MG63 (cell line): ENCODE data around the gene TDRD15. TPM values are rescaled to one million over a fixed set of nuclear protein-coding genes. Genes with fewer than 3 reads are reported as not detected.
"Not testable (repeated sequence)": the region's sequence is repeated elsewhere in the genome, so short reads cannot be mapped to it uniquely, and the experiment has no call there.

Experiments
- DNase-seq: peaks from one replicate; pipeline ENCODE4 v3.0.0-alpha.2; 2020
- H3K27me3 ChIP-seq: fragments of 250-450 bp; sonication (Bioruptor Pico); 2 replicates; pipeline ENCODE4 v1.5.1; 2020; ENCODE audit warnings: mild to moderate bottlenecking, moderate library complexity
- H3K36me3 ChIP-seq: fragments of 250-450 bp; sonication (Bioruptor Pico); 2 replicates; pipeline ENCODE4 v1.5.1; 2020; ENCODE audit warnings: mild to moderate bottlenecking, moderate library complexity
- H3K4me3 ChIP-seq: fragments of 250-450 bp; sonication (Bioruptor Pico); 2 replicates; pipeline ENCODE4 v1.5.1; 2020; ENCODE audit warnings: mild to moderate bottlenecking, moderate library complexity
- H3K9me3 ChIP-seq: fragments of 250-450 bp; sonication (Bioruptor Pico); 2 replicates; pipeline ENCODE4 v1.5.1; 2020; ENCODE audit warnings: mild to moderate bottlenecking, moderate library complexity
- total RNA-seq: library from RNA; depleted of rRNA; stranded (reverse); fragments of >200 nt; shearing (Covaris generic); gene quantifications from 2 replicates; pipeline ENCODE4 v1.2.3, GENCODE V29; 2014; ENCODE audit warnings: low replicate concordance

Gene TDRD15
- total RNA-seq, 1 experiment from 2014 or later: not detected

- Histone ChIP-seq H3K27me3 (no peaks in the 10 kb centered on the region), H3K4me3 (no peak overlapping the region)
These were observed 6.1 kb upstream of the TDRD15 start for GRCh38 chr2:21117688-21118087.

GRCh38 chr2:21118302-21118920 lies 5.4 kb upstream of the TDRD15 start:
- peak; percentile 13 for DNase-seq
- no peaks in the 10 kb centered on the region for H3K27me3 ChIP-seq
- no peak overlapping the region for H3K4me3 ChIP-seq
- no peaks in the 10 kb centered on the region for H3K36me3 ChIP-seq
- no peaks in the 10 kb centered on the region for H3K9me3 ChIP-seq

More at GRCh38 chr2:21117688-21118087, 6.1 kb upstream of the TDRD15 start:
- no peak for DNase-seq
- no peaks in the 10 kb centered on the region for H3K9me3 ChIP-seq
- no peaks in the 10 kb centered on the region for H3K36me3 ChIP-seq

DNA sequence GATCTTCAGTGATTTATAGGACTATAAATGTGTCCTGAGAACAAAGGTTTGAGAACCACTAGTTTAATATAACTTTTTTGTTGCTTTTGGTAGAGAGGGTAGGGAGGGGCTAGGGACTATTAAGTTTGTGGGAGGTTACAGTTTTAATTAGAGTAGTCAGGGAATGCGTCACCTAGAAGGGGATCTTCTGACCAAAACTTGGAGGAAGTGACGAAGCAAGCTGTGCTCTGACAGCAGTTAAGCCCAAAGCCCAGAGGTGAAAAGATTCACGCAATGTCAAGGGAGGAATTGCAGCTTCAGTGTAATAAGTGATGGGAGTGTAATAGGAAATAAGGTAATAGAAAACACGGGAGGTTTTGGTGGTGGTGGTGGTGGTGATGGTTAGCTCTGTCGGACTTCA lies 8.1 kb downstream of the TDRD15 start:
- Histone ChIP-seq H3K4me3 (no peak overlapping the region), H3K9me3 (no peaks in the 10 kb centered on the region), H3K27me3 (peaks cover 5% of the 10 kb centered on the region; the same call in 1 of the 2 replicates), H3K36me3 (no peaks in the 10 kb centered on the region)
- no peak for DNase-seq

GRCh38 chr2:21135585-21135984 lies 11.8 kb downstream of the TDRD15 start:
- no peaks in the 10 kb centered on the region for H3K9me3 ChIP-seq
- H3K36me3 ChIP-seq: no peaks in the 10 kb centered on the region
- no peak overlapping the region for H3K4me3 ChIP-seq
- H3K27me3 ChIP-seq: peaks cover 2% of the 10 kb centered on the region; the same call in 1 of the 2 replicates
- DNase-seq: no peak

DNA sequence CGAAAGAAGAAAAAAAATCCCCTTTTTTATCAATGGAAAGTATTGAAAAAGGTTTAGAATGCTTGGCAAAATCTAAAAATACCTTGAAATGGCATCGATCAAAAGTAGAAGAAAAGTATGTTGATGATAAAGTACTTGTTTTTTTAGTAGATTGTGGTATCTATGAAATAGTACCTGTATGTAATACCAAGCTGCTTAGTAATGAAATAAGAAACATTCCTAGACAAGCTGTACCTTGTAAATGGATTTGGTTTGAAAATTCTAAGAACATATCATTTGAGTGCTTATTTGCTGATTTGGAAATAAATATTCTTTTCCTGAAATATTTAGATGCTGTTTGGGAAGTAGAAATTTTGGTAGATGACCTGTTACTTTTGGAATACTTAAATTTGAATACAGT lies 18.4 kb downstream of the TDRD15 start:
- no peak overlapping the region for H3K4me3 ChIP-seq
- no peak for DNase-seq
- H3K36me3 ChIP-seq: no peaks in the 10 kb centered on the region
- no peaks in the 10 kb centered on the region; the same call in 1 of the 2 replicates for H3K27me3 ChIP-seq
- no peaks in the 10 kb centered on the region for H3K9me3 ChIP-seq

DNA sequence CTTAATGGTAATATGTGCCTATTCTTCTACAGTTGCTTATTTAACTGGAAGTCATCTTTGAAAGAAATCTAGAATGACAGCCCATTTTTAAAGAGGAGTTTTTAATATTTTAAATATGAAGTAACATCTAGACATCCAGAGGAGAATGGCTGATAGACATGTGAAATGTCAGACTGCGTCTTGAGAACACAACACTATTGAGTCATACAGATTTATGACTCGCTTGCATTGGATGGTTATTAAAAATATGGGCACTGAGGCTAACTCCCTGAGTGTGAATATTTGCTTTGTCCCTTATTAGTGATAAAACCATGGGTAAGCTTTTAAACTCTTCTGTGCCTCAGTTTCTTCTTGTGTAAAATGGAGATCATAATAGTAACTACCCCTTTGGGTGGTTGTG lies 22.9 kb downstream of the TDRD15 start:
- peaks cover 5% of the 10 kb centered on the region; the same call in 1 of the 2 replicates for H3K27me3 ChIP-seq
- no peak for DNase-seq
- no peaks in the 10 kb centered on the region for H3K36me3 ChIP-seq
- H3K4me3 ChIP-seq: no peak overlapping the region
- no peaks in the 10 kb centered on the region for H3K9me3 ChIP-seq

DNA sequence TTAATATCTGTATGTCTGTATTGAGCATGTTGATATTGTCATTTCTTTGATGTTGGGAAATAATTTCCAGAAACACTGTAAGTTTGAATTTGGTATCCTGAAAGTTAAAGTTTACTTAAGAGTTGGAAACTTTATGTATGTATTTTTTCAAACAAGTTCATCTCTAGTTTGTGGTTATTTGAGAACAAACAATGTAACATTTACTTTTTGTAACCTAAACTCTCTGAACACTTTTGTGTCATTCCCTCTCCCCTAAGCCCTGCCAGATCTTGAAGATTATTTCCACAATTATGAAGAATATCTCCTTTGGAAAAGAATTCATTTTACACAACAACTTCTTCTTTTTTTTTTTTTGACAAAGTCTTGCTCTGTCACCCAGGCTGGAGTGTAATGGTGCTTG lies 24.9 kb downstream of the TDRD15 start:
- Histone ChIP-seq H3K9me3 (no peaks in the 10 kb centered on the region), H3K4me3 (no peak overlapping the region), H3K27me3 (peaks cover 5% of the 10 kb centered on the region; the same call in 1 of the 2 replicates), H3K36me3 (no peaks in the 10 kb centered on the region)
- no peak for DNase-seq

DNA sequence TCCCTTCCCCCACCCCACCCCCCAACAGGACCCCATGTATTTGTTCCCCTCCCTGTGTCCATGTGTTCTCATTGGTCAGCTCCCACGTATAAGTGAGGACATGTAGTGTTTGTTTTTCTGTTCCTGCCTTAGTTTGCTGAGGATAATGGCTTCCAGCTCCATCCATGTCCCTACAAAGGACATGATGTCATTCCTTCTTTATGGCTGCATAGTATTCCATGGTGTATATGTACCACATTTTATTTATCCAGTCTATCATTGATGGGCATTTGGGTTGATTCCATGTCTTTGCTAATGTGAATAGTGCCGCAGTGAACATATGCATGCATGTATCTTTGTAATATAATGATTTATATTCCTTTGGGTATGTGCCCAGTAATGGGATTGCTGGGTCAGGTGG lies 27.5 kb downstream of the TDRD15 start:
- not testable (repeated sequence) for H3K27me3 ChIP-seq, H3K36me3 ChIP-seq, DNase-seq, H3K4me3 ChIP-seq, H3K9me3 ChIP-seq

DNA sequence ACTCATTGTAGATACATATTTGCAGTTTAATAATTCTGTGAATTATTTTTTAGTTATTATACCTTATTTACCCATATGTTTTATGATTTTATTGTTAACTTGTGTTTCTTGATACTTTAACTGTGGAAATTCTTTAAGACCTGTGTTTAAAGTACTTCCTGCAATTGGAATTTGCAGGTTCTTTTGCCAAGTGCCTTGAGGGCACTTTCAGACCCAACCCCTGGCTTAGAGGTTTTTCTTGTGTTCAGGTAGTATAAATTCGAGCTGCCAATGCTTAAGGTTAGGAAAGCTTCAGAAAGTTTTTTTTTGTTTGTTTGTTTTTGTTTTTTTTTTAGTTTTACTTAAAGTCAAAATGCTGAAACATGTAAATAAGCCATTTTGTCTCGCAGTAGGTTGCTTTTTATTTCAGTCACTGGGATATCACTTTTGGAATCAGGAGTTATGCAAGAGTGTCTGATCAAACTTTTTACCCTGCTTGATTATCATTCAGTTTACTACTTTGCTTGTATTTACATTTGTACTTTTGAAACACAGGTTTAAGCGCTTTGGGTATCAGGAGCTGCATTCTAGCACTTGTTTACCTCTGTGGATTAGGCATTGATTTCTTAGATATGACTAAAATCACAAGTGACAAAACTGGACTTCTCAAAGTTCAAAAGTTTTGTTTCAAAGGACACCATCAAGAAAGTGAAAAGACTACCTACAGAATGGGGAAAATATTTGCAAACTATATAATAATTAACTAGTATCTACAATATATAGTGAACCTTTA lies 31.8 kb downstream of the TDRD15 start:
- Histone ChIP-seq H3K36me3 (no peaks in the 10 kb centered on the region), H3K4me3 (no peak overlapping the region), H3K9me3 (no peaks in the 10 kb centered on the region), H3K27me3 (no peaks in the 10 kb centered on the region; the same call in 1 of the 2 replicates)
- DNase-seq: no peak

DNA sequence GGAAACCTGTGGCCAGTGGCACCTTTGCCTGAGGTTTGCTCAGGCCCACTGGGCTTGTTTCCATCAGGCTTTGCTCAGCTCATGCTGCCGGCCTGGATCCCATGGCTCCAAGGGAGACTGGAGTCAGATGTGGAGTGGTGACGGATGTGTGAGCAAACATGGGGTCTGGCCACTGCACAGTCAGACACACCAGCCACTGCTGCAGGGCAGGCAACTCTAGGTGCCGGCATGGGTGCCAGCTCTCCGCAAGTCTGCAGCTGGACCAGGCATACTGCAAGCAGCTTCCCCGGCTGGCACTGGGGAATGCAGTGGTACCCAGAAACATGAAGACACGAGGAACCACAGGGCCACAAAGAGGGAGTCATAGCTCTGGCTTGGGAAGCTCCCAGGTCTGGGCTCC lies 37.4 kb downstream of the TDRD15 start:
- DNase-seq: no peak
- H3K4me3 ChIP-seq: no peak overlapping the region
- no peaks in the 10 kb centered on the region for H3K36me3 ChIP-seq
- no peaks in the 10 kb centered on the region for H3K9me3 ChIP-seq
- H3K27me3 ChIP-seq: no peaks in the 10 kb centered on the region; the same call in 1 of the 2 replicates

- Histone ChIP-seq H3K36me3 (no peaks in the 10 kb centered on the region), H3K27me3 (no peaks in the 10 kb centered on the region; the same call in 1 of the 2 replicates)
These were observed 38.3 kb downstream of the TDRD15 start for GRCh38 chr2:21161832-21162614.

DNA sequence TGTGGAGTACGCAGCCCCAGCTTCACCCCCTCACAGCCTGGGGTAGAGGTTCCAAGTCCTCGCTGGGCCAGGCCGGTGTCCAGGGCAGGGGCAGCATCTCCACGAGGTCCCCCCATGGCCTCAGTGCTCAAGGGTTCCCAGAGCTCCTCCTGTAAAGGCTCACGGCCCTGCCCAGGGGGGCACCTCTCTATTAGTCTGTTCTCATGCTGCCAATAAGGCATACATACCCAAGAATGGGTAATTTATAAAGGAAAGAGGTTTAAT lies 38.8 kb downstream of the TDRD15 start:
- Histone ChIP-seq H3K4me3 (no peak overlapping the region), H3K36me3 (no peaks in the 10 kb centered on the region), H3K27me3 (no peaks in the 10 kb centered on the region; the same call in 1 of the 2 replicates), H3K9me3 (no peaks in the 10 kb centered on the region)
- DNase-seq: no peak

More at GRCh38 chr2:21161832-21162614, 38.3 kb downstream of the TDRD15 start:
- Histone ChIP-seq H3K9me3 (no peaks in the 10 kb centered on the region), H3K4me3 (no peak overlapping the region)
- no peak for DNase-seq

DNA sequence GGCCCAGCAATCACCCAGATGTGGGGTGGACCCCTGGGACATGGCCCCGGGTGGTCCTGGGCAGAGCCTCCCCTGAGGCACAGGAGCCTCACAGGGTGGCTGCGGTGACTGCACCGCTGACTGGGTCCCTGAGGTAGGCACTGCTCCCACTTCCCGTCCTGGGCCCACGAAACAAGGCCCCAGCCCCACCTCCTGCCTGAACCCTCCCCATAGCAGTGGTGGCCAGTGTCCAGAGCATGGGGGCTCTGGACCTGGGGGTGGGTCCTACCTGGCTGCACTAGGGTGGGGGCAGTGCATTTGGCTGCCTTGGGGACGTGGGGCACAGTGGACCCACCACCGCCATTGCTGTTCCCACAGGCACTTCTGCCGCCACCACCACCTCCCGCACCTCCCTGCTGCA lies 39.4 kb downstream of the TDRD15 start:
- no peaks in the 10 kb centered on the region for H3K9me3 ChIP-seq
- H3K36me3 ChIP-seq: no peaks in the 10 kb centered on the region
- no peak overlapping the region for H3K4me3 ChIP-seq
- H3K27me3 ChIP-seq: no peaks in the 10 kb centered on the region; the same call in 1 of the 2 replicates
- DNase-seq: no peak

- Histone ChIP-seq H3K4me3 (no peak overlapping the region), H3K9me3 (no peaks in the 10 kb centered on the region), H3K27me3 (no peaks in the 10 kb centered on the region; the same call in 1 of the 2 replicates), H3K36me3 (no peaks in the 10 kb centered on the region)
- DNase-seq: no peak
These were observed 41.6 kb downstream of the TDRD15 start for GRCh38 chr2:21165350-21165749.

DNA sequence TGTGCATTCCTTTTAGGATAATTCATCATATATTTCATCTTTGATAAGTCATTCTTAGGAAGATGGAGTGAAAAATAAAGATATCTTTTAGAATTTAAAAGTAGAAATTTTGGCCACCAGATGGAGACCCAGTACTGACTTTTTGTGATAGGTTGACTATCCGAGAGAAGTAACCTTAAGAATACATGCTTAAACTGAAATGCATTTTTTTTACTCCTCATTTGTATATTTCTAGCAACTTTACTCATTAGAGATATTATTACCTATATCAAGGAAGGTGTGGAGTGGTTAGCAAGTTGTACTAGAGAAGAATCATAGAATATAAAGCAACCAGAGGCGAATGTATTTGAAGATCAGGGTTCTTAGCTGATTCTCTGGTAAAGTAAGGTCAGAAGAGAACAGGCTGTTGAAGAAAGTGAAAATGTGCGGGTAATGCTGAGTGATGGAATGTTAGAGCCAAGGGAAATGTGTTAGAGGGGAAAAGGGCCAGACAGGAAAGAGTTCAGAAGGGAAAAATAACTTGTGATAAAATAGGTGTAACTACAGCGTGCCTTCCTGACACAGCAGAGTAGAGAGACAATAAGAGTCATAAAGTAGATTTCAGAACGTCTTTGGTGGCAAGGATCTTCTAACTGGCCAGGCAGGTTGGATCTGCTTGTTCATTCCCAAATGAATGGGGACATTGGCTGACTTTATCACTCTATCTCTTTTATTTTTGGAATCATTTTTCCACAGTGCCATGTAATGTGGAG lies 52.3 kb downstream of the TDRD15 start:
- no peak overlapping the region for H3K4me3 ChIP-seq
- no peak for DNase-seq
- H3K27me3 ChIP-seq: no peaks in the 10 kb centered on the region; the same call in 1 of the 2 replicates
- no peaks in the 10 kb centered on the region for H3K9me3 ChIP-seq
- no peaks in the 10 kb centered on the region for H3K36me3 ChIP-seq

DNA sequence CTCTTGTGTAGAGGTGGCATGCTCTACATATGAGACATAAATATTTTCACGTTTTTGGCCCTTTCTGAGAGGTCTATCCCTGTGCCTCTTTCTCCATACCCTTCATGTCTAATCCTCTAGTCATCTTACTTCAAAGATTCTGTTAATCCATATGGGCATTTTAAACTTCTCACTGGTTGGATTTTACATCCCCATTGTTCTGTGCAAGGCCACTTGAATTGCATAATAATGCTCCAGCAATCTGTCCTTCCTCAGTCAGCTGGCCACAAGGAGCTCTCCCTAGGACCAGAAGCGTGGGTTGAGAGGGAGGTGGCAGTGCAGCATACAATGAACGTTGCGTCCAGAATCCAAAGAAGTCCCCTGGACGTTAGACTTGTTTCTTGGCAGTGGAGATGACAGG lies 58.2 kb downstream of the TDRD15 start:
- Histone ChIP-seq H3K4me3 (no peak overlapping the region), H3K9me3 (no peaks in the 10 kb centered on the region), H3K27me3 (no peaks in the 10 kb centered on the region; the same call in 1 of the 2 replicates), H3K36me3 (no peaks in the 10 kb centered on the region)
- no peak for DNase-seq

- Histone ChIP-seq H3K9me3 (no peaks in the 10 kb centered on the region), H3K27me3 (no peaks in the 10 kb centered on the region; the same call in 1 of the 2 replicates), H3K36me3 (no peaks in the 10 kb centered on the region), H3K4me3 (no peak overlapping the region)
- DNase-seq: no peak
These were observed 59.5 kb downstream of the TDRD15 start for GRCh38 chr2:21183306-21183705.
